MM.1S (cell line): ENCODE results near the gene RPS3A.
"Not testable (repeated sequence)": the region's sequence is repeated elsewhere in the genome, so short reads cannot be mapped to it uniquely, and the experiment has no call there.

ENCODE experiments used
- DNase-seq: peaks from one replicate; pipeline ENCODE4 v3.0.0-alpha.2; 2015
- H2AFZ ChIP-seq: fragments of 300-600 bp; sonication (generic); 2 replicates; pipeline ENCODE4 v1.6.0; 2016; ENCODE audit warnings: antibody characterized with exemption, low read length
- H3F3A ChIP-seq: fragments of 300-600 bp; sonication (generic); 2 replicates; pipeline ENCODE4 v1.6.1; 2016; ENCODE audit warnings: mild to moderate bottlenecking, antibody characterized with exemption, low read length, moderate library complexity, mixed read lengths; ENCODE audit not compliant: insufficient read depth
- H3K27ac ChIP-seq: fragments of 300-600 bp; sonication (generic); 2 replicates; pipeline ENCODE4 v1.5.1; 2016; ENCODE audit warnings: mild to moderate bottlenecking, low read length
- H3K27me3 ChIP-seq: fragments of 300-600 bp; sonication (generic); replicated peaks from 2 replicates; pipeline ENCODE4 v1.6.0; 2016; ENCODE audit warnings: low read length; ENCODE audit not compliant: insufficient read depth
- H3K36me3 ChIP-seq: fragments of 300-600 bp; sonication (generic); replicated peaks from 2 replicates; pipeline ENCODE4 v1.6.1; 2016; ENCODE audit warnings: mild to moderate bottlenecking, low read length, mixed read lengths; ENCODE audit not compliant: insufficient read depth
- H3K4me1 ChIP-seq: fragments of 300-600 bp; sonication (generic); 2 replicates; pipeline ENCODE4 v1.6.1; 2016; ENCODE audit warnings: low read length, mixed read lengths
- H3K4me2 ChIP-seq: fragments of 300-600 bp; sonication (generic); 2 replicates; pipeline ENCODE4 v1.6.0; 2016; ENCODE audit warnings: low read depth, low read length
- H3K4me3 ChIP-seq: fragments of 300-600 bp; sonication (generic); 2 replicates; pipeline ENCODE4 v1.5.1; 2016; ENCODE audit warnings: low read length, mixed read lengths
- H3K79me2 ChIP-seq: fragments of 300-600 bp; sonication (generic); 2 replicates; pipeline ENCODE4 v1.6.1; 2016; ENCODE audit warnings: mixed run types, low read length, mixed read lengths
- H3K9ac ChIP-seq: fragments of 300-600 bp; sonication (generic); 2 replicates; pipeline ENCODE4 v1.6.1; 2016; ENCODE audit warnings: low read length, mixed read lengths
- H3K9me2 ChIP-seq: fragments of 300-600 bp; sonication (generic); replicated peaks from 2 replicates; pipeline ENCODE4 v1.6.1; 2016; ENCODE audit warnings: mild to moderate bottlenecking, low read length, mixed read lengths; ENCODE audit not compliant: insufficient read depth
- H3K9me3 ChIP-seq: fragments of 300-600 bp; sonication (generic); replicated peaks from 2 replicates; pipeline ENCODE4 v1.6.1; 2016; ENCODE audit warnings: mild to moderate bottlenecking, low read length, mixed read lengths; ENCODE audit not compliant: insufficient read depth
- H4K20me1 ChIP-seq: fragments of 300-600 bp; sonication (generic); 2 replicates; pipeline ENCODE4 v1.6.1; 2016; ENCODE audit warnings: mild to moderate bottlenecking, low read length, moderate library complexity, mixed read lengths; ENCODE audit not compliant: insufficient read depth
- CTCF ChIP-seq: fragments of 300-600 bp; sonication (generic); IDR thresholded peaks from 2 replicates; pipeline ENCODE4 v1.5.1; 2016; ENCODE audit warnings: antibody characterized with exemption, low read length, mixed read lengths
- EZH2 ChIP-seq: fragments of 300-600 bp; sonication (generic); optimal IDR thresholded peaks from 2 replicates; pipeline ENCODE3; 2017; ENCODE audit warnings: low read depth, mild to moderate bottlenecking, antibody characterized with exemption, low read length, mixed read lengths
- EZH2phosphoT487 ChIP-seq: fragments of 300-600 bp; sonication (generic); IDR thresholded peaks from 2 replicates; pipeline ENCODE4 v1.6.1; 2018; ENCODE audit warnings: antibody characterized with exemption, low read length

The RPS3A gene

GRCh38 chr4:151117371-151117962 lies 18.0 kb downstream of the RPS3A start:
- no peak for TF ChIP-seq EZH2
- peak; percentile 79 for TF ChIP-seq CTCF
- no peak for TF ChIP-seq EZH2phosphoT487
- DNase-seq = peak; percentile 72
- Histone ChIP-seq H3K9me3 (no peaks in the 10 kb centered on the region), H4K20me1 (no peaks in the 10 kb centered on the region), H3K36me3 (no peaks in the 10 kb centered on the region), H2AFZ (no peak overlapping the region), H3K27me3 (no peaks in the 10 kb centered on the region), H3K4me2 (no peak overlapping the region), H3K9ac (no peak overlapping the region), H3K4me1 (no peaks in the 10 kb centered on the region), H3F3A (no peaks in the 10 kb centered on the region), H3K4me3 (no peak overlapping the region), H3K27ac (no peak overlapping the region), H3K9me2 (no peaks in the 10 kb centered on the region), H3K79me2 (no peaks in the 10 kb centered on the region)

GRCh38 chr4:151129796-151130195 lies 30.4 kb downstream of the RPS3A start:
- H4K20me1 ChIP-seq = no peaks in the 10 kb centered on the region
- no peak overlapping the region for H3K4me3 ChIP-seq
- H3K9me2 ChIP-seq = no peaks in the 10 kb centered on the region
- H3K36me3 ChIP-seq = no peaks in the 10 kb centered on the region
- H3K9ac ChIP-seq = no peak overlapping the region
- H3F3A ChIP-seq = no peaks in the 10 kb centered on the region
- no peak for TF ChIP-seq EZH2
- no peak for TF ChIP-seq EZH2phosphoT487
- no peak for TF ChIP-seq CTCF
- H2AFZ ChIP-seq = no peak overlapping the region
- DNase-seq = no peak
- no peaks in the 10 kb centered on the region for H3K79me2 ChIP-seq
- H3K4me1 ChIP-seq = no peaks in the 10 kb centered on the region
- no peak overlapping the region for H3K4me2 ChIP-seq
- H3K9me3 ChIP-seq = no peaks in the 10 kb centered on the region
- H3K27me3 ChIP-seq = no peaks in the 10 kb centered on the region
- no peak overlapping the region for H3K27ac ChIP-seq

GRCh38 chr4:151133311-151133710 lies 33.9 kb downstream of the RPS3A start:
- Histone ChIP-seq H3K27ac (no peak overlapping the region), H4K20me1 (no peaks in the 10 kb centered on the region), H3K4me2 (no peak overlapping the region), H3F3A (no peaks in the 10 kb centered on the region), H3K4me3 (no peak overlapping the region), H3K36me3 (no peaks in the 10 kb centered on the region), H3K9me3 (no peaks in the 10 kb centered on the region), H3K9me2 (no peaks in the 10 kb centered on the region), H3K27me3 (no peaks in the 10 kb centered on the region), H3K4me1 (no peaks in the 10 kb centered on the region), H3K79me2 (no peaks in the 10 kb centered on the region), H3K9ac (no peak overlapping the region), H2AFZ (no peak overlapping the region)
- no peak for DNase-seq
- TF ChIP-seq CTCF (no peak), EZH2phosphoT487 (no peak), EZH2 (no peak)

- H3K4me2 ChIP-seq, H3F3A ChIP-seq, H3K9me3 ChIP-seq, H3K27me3 ChIP-seq, DNase-seq, H3K79me2 ChIP-seq, H2AFZ ChIP-seq, H3K9me2 ChIP-seq, H3K36me3 ChIP-seq, H3K9ac ChIP-seq, H4K20me1 ChIP-seq, H3K27ac ChIP-seq, H3K4me1 ChIP-seq, H3K4me3 ChIP-seq: not testable (repeated sequence)
Measured at GRCh38 chr4:151136048-151136447, 36.6 kb downstream of the RPS3A start.
